ENCODE data around the gene RBM11. TPM values are rescaled to one million over a fixed set of nuclear protein-coding genes. Genes with fewer than 3 reads are reported as not detected.

RBM11 gene
- total and polyA plus RNA-seq, 2 of the 8 experiments (the other 6 are each of a cell fraction or from before 2014, with no cell fraction given) = 3.9 to 10.1 TPM

DNA sequence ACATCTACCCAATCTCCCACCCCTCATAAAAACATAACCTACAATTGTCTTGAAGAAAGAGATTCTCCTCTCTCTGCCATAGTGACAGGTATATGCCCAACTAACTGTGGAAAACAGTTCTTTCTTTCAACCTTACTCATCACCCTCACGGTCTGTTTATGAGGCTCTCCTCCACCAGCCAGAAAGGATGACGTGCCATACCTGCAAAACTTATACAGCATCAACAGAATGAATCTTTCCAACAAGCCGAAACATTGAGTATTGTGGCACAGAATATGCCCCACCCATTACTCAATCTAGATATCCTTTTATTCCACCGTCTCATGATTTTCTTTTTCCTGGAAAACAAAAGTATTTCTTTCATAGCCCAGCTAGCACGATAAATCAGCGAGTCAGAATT is 55.7 kb downstream of the RBM11 start:
- CTCF ChIA-PET (ENCODE audit: partially characterized antibody) = no interaction called here
- TF ChIP-seq CHD1 (IDR thresholded peaks at IDR 0.05; ENCODE audit: low read depth, low read length) (no peak), TAF7 (optimal IDR thresholded peaks at IDR 0.05; ENCODE audit: borderline replicate concordance, low read depth, low read length) (no peak), RFX5 (IDR thresholded peaks at IDR 0.05; ENCODE audit: borderline replicate concordance, low read depth, low read length) (no peak), POLR2A (IDR thresholded peaks at IDR 0.05; ENCODE audit: control extremely low read depth in 1 of 2, low read depth in 2 of 2, low read length in 2 of 2) (no peak), SP4 (IDR thresholded peaks at IDR 0.05; ENCODE audit: low read length) (no peak)
- TF ChIP-seq, protein P1, sequence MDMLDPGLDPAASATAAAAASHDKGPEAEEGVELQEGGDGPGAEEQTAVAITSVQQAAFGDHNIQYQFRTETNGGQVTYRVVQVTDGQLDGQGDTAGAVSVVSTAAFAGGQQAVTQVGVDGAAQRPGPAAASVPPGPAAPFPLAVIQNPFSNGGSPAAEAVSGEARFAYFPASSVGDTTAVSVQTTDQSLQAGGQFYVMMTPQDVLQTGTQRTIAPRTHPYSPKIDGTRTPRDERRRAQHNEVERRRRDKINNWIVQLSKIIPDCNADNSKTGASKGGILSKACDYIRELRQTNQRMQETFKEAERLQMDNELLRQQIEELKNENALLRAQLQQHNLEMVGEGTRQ (IDR thresholded peaks at IDR 0.05; ENCODE audit: low read length) = no peak

More for the DNA sequence above, 55.7 kb downstream of the RBM11 start:
- H4K91ac ChIP-seq (replicated peaks; ENCODE audit: insufficient read length, low read length) = no peak overlapping the region
- no peak overlapping the region for H4K8ac ChIP-seq (ENCODE audit: extremely low read depth, insufficient read depth, low read length)
- DNase-seq (ENCODE audit: low read depth in 1 of 2, low spot score in 2 of 2) = no peak
- no peak overlapping the region for H3K56ac ChIP-seq (replicated peaks; ENCODE audit: insufficient read length, low read depth, low read length)
- H3K18ac ChIP-seq (ENCODE audit: extremely low read depth, low read length) = no peak overlapping the region
- no peak overlapping the region for H2BK20ac ChIP-seq (ENCODE audit: low read length)
- no peak overlapping the region for H4K5ac ChIP-seq (ENCODE audit: insufficient read length, low read depth, low read length)
- H2BK5ac ChIP-seq (ENCODE audit: low read depth, low read length) = no peak overlapping the region
- no peak overlapping the region for H3K9ac ChIP-seq (replicated peaks in 1 of 4; ENCODE audit: extremely low read depth in 1 of 4, low read depth in 3 of 4, low read length in 3 of 4)
- H2BK15ac ChIP-seq (ENCODE audit: low read length) = no peak overlapping the region
- no peak overlapping the region for H2BK120ac ChIP-seq (replicated peaks; ENCODE audit: low read depth, low read length)
- no peak for FAIRE-seq
- H4K20me1 ChIP-seq (replicated peaks in 1 of 2; ENCODE audit: control insufficient read depth in 1 of 2, insufficient read depth in 2 of 2, low read length in 2 of 2) = no peaks in the 10 kb centered on the region
- no peaks in the 10 kb centered on the region for H3K79me2 ChIP-seq (ENCODE audit: control insufficient read depth in 1 of 2, insufficient read depth in 2 of 2, low read length in 2 of 2)
- no peak overlapping the region for H3K14ac ChIP-seq (ENCODE audit: insufficient read length)
- H2AK5ac ChIP-seq (ENCODE audit: low read depth, low read length) = no peak overlapping the region
- no peaks in the 10 kb centered on the region for H3K79me1 ChIP-seq (ENCODE audit: low read depth, low read length)
- H3K4ac ChIP-seq (replicated peaks; ENCODE audit: insufficient read length, low read depth, low read length) = no peak overlapping the region
- H3K9me3 ChIP-seq (ENCODE audit: insufficient read depth in 2 of 2, low read depth in 1 of 2, low read length in 1 of 2) = no peaks in the 10 kb centered on the region
- H2AFZ ChIP-seq (ENCODE audit: low read length) = no peak overlapping the region
- peaks cover 0 to 8% (median 6%) of the 10 kb centered on the region in 4 experiments; a peak in 3 of 7 replicates for H3K27me3 ChIP-seq (replicated peaks in 1 of 4; ENCODE audit: control insufficient read depth in 3 of 4, extremely low read depth in 1 of 4, insufficient read depth in 3 of 4, low read length in 3 of 4)
- H3K23me2 ChIP-seq (ENCODE audit: low read depth, low read length) = no peaks in the 10 kb centered on the region; the same call in 1 of the 2 replicates
- no peak overlapping the region for H2BK12ac ChIP-seq (ENCODE audit: low read depth, low read length)
- H3K23ac ChIP-seq (ENCODE audit: insufficient read length) = no peak overlapping the region
- peaks cover 0 to 3% (median 0%) of the 10 kb centered on the region in 4 experiments; a peak in 1 of 7 replicates for H3K4me1 ChIP-seq (replicated peaks in 1 of 4; ENCODE audit: control insufficient read depth in 3 of 4, insufficient read depth in 4 of 4, low read length in 3 of 4)
- no peak overlapping the region for H3K27ac ChIP-seq (ENCODE audit: low read depth, low read length)
- no peaks in the 10 kb centered on the region for H3K36me3 ChIP-seq (ENCODE audit: control insufficient read depth in 2 of 4, insufficient read depth in 4 of 4, low read length in 3 of 4)
- WGBS, 2 experiments (ENCODE audit: extremely low coverage in 1 of 2, insufficient coverage in 1 of 2, insufficient read length in 1 of 2, insufficient replicate concordance in 2 of 2, low coverage in 1 of 2, low lambda C conversion rate in 2 of 2, missing lambda C conversion rate in 1 of 2) = 81% methylated on average over 6 of the region's 6 CpGs; no CpG with 5 or more reads in 1 of the 2 experiments
- no peak overlapping the region for H3K4me2 ChIP-seq (ENCODE audit: insufficient read depth in 1 of 2, low read depth in 2 of 2, low read length in 2 of 2)
- POLR2A ChIA-PET (ENCODE audit: partially characterized antibody) = no interaction called here
- H3K4me3 ChIP-seq (ENCODE audit: extremely low read depth in 1 of 4, insufficient read depth in 2 of 4, low read depth in 3 of 4, low read length in 4 of 4) = no peak overlapping the region
